NB4 (cell line): ENCODE results near the gene PDCL3.

ENCODE experiments used
- CTCF ChIP-seq: IDR thresholded peaks from one replicate; pipeline ENCODE4 v1.5.1; 2012; ENCODE audit warnings: low read depth, low read length
- MAX ChIP-seq: IDR thresholded peaks from 2 replicates; pipeline ENCODE4 v1.6.1; 2011; ENCODE audit warnings: low read depth, low read length
- MYC ChIP-seq: IDR thresholded peaks from 2 replicates; pipeline ENCODE4 v1.6.1; 2011; ENCODE audit warnings: low read depth, low read length
- POLR2A ChIP-seq: IDR thresholded peaks from 2 replicates; pipeline ENCODE4 v1.6.1; 2011; ENCODE audit warnings: mild to moderate bottlenecking; ENCODE audit not compliant: insufficient read length; ENCODE audit errors: extremely low read depth

- TF ChIP-seq CTCF, result no peak
- no peak for TF ChIP-seq POLR2A
- peak; percentile 37; the same call in 1 of the 2 replicates for TF ChIP-seq MAX
- peak; percentile 64 for TF ChIP-seq MYC
These were observed 8.9 kb downstream of the PDCL3 start for GRCh38 chr2:100571668-100572067.
